CD14-positive monocyte (primary cell): Measurements from ENCODE around the gene SDR42E1. TPM values are rescaled to one million over a fixed set of nuclear protein-coding genes. Genes with fewer than 3 reads are reported as not detected.

Source experiments
- DNase-seq, 3 donors: peaks; one replicate each; pipeline ENCODE4 v3.0.0-alpha.2; 2011 to 2022
- H2AFZ ChIP-seq: 2 replicates; pipeline ENCODE4 v1.6.0; 2012; ENCODE audit warnings: mild to moderate bottlenecking, low read depth, low read length, inconsistent platforms; ENCODE audit not compliant: insufficient read depth, poor library complexity, severe bottlenecking
- H3K27ac ChIP-seq, 2 donors: 1 replicate in 1 of 2; 2 replicates in 1 of 2; pipeline ENCODE4 v1.5.1; 2012 to 2013; ENCODE audit warnings: low read length in 2 of 2, control low read depth in 1 of 2, inconsistent platforms in 1 of 2, low read depth in 1 of 2, mild to moderate bottlenecking in 1 of 2
- H3K27me3 ChIP-seq, 2 donors: one replicate each; pipeline versions ENCODE4 v1.6.0 to v1.6.1; 2011 to 2013; ENCODE audit warnings: low read length in 2 of 2; ENCODE audit not compliant: control insufficient read depth in 2 of 2, insufficient read depth in 2 of 2
- H3K36me3 ChIP-seq, 2 donors: replicated peaks in 1 of 2; 1 replicate in 1 of 2; 2 replicates in 1 of 2; pipeline versions ENCODE4 v1.5.1 to v1.6.1; 2012 to 2013; ENCODE audit warnings: low read length in 2 of 2, control low read depth in 1 of 2, inconsistent platforms in 1 of 2, mild to moderate bottlenecking in 1 of 2; ENCODE audit not compliant: insufficient read depth in 2 of 2, control insufficient read depth in 1 of 2
- H3K4me1 ChIP-seq, 2 donors: 1 replicate in 1 of 2; 2 replicates in 1 of 2; pipeline versions ENCODE4 v1.5.1 to v1.6.1; 2012 to 2013; ENCODE audit warnings: low read length in 2 of 2, control low read depth in 1 of 2, inconsistent platforms in 1 of 2, mild to moderate bottlenecking in 1 of 2, moderate library complexity in 1 of 2; ENCODE audit not compliant: insufficient read depth in 2 of 2, control insufficient read depth in 1 of 2
- H3K4me2 ChIP-seq: replicated peaks from 2 replicates; pipeline ENCODE3; 2012; ENCODE audit warnings: low read length, moderate library complexity, mild to moderate bottlenecking; ENCODE audit not compliant: poor library complexity, severe bottlenecking; ENCODE audit errors: extremely low read depth
- H3K4me3 ChIP-seq, 3 experiments: fragments of 200-600 bp in 1 of 3; sonication (generic) in 1 of 3; replicated peaks in 1 of 3; 1 replicate in 2 of 3; 2 replicates in 1 of 3; pipeline ENCODE4 v1.5.1; 2011 to 2013; ENCODE audit warnings: low read length in 3 of 3, mild to moderate bottlenecking in 3 of 3, control low read depth in 2 of 3, low read depth in 2 of 3, inconsistent platforms in 1 of 3, moderate library complexity in 1 of 3
- H3K79me2 ChIP-seq: 2 replicates; pipeline ENCODE4 v1.6.0; 2012; ENCODE audit warnings: mild to moderate bottlenecking, control low read depth, inconsistent platforms, low read length, moderate library complexity; ENCODE audit not compliant: insufficient read depth
- H3K9ac ChIP-seq: 2 replicates; pipeline ENCODE4 v1.6.0; 2017; ENCODE audit warnings: low read length, mild to moderate bottlenecking; ENCODE audit not compliant: insufficient read depth, poor library complexity, severe bottlenecking
- H3K9me3 ChIP-seq, 2 donors: replicated peaks in 1 of 2; 1 replicate in 1 of 2; 2 replicates in 1 of 2; pipeline versions ENCODE4 v1.5.1 to v1.6.1; 2012 to 2013; ENCODE audit warnings: low read length in 2 of 2, control low read depth in 1 of 2; ENCODE audit not compliant: control insufficient read depth in 1 of 2, insufficient read depth in 1 of 2
- H4K20me1 ChIP-seq: 2 replicates; pipeline ENCODE4 v1.6.0; 2012; ENCODE audit warnings: mild to moderate bottlenecking, low read length, control low read depth, moderate library complexity; ENCODE audit not compliant: insufficient read depth
- H3K27ac Mint-ChIP-seq, 7 donors: one replicate each; pipeline ENCODE4 v1.8.0; 2020; ENCODE audit warnings: mild to moderate bottlenecking in 7 of 7, mixed read lengths in 7 of 7, moderate library complexity in 6 of 7, inconsistent platforms in 2 of 7
- H3K27me3 Mint-ChIP-seq, 3 donors: one replicate each; pipeline ENCODE4 v1.8.0; 2021 to 2022; ENCODE audit warnings: low read depth in 3 of 3, mild to moderate bottlenecking in 3 of 3, mixed read lengths in 3 of 3, moderate library complexity in 3 of 3, inconsistent platforms in 1 of 3
- H3K36me3 Mint-ChIP-seq, 2 donors: one replicate each; pipeline ENCODE4 v1.8.0; 2020; ENCODE audit warnings: mixed read lengths in 2 of 2, inconsistent platforms in 1 of 2, mild to moderate bottlenecking in 1 of 2
- H3K4me1 Mint-ChIP-seq: one replicate; pipeline ENCODE4 v1.8.0; 2020; ENCODE audit warnings: mild to moderate bottlenecking, mixed read lengths
- H3K4me3 Mint-ChIP-seq, 2 donors: one replicate each; pipeline ENCODE4 v1.8.0; 2020; ENCODE audit warnings: mild to moderate bottlenecking in 2 of 2, mixed read lengths in 2 of 2, moderate library complexity in 1 of 2
- H3K9me3 Mint-ChIP-seq, 7 donors: one replicate each; pipeline ENCODE4 v1.8.0; 2020 to 2022; ENCODE audit warnings: mixed read lengths in 7 of 7, mild to moderate bottlenecking in 6 of 7, moderate library complexity in 6 of 7, inconsistent platforms in 2 of 7
- CTCF ChIP-seq: fragments of 200-600 bp; IDR thresholded peaks from one replicate; pipeline ENCODE4 v1.8.0; 2022; ENCODE audit warnings: antibody characterized with exemption, mild to moderate bottlenecking
- WGBS: methylation state at CpG from one replicate; pipeline ENCODE4 v1.1.5; 2013; ENCODE audit warnings: missing lambda C conversion rate; ENCODE audit not compliant: insufficient coverage; 5-methylcytosine and 5-hydroxymethylcytosine counted together
- intact Hi-C, 2 donors: fragments of 100-400 bp; cut with micrococcal nuclease; formaldehyde crosslinking; loops; one replicate each; pipeline versions ENCODE4 v1.15.0 to v1.15.1; 2023
- polyA plus RNA-seq, 3 donors: library from polyadenylated mRNA; depleted of rRNA in 1 of 3; unstranded in 2 of 3; stranded (reverse) in 1 of 3; fragments of 300-500 nt in 2 of 3; fragments of >200 nt in 1 of 3; fragmentation: Illumina TruSeq in 2 of 3; gene quantifications; 1 replicate in 2 of 3; 2 replicates in 1 of 3; pipeline ENCODE4 v1.2.3, GENCODE V29; 2012 to 2021

The SDR42E1 gene
- polyA plus RNA-seq, 3 donors = under 0.01 TPM; not detected in 2

GRCh38 chr16:82043680-82044584 is 32.7 kb upstream of the SDR42E1 start:
- Histone ChIP-seq H3K9ac (no peak overlapping the region), H4K20me1 (no peaks in the 10 kb centered on the region), H3K79me2 (no peaks in the 10 kb centered on the region), H3K4me1 (no peaks in the 10 kb centered on the region), H3K27me3 (peaks cover 2 to 4% of the 10 kb centered on the region in 2 donors), H3K9me3 (no peaks in the 10 kb centered on the region), H3K4me3 (no peak overlapping the region), H3K27ac (no peak overlapping the region), H3K4me2 (no peak overlapping the region), H3K36me3 (no peaks in the 10 kb centered on the region), H2AFZ (no peak overlapping the region)
- WGBS = 90% methylated on average over 2 of the region's 6 CpGs
- Mint-ChIP-seq H3K9me3 (peaks cover 0 to 4% (median 0%) of the 10 kb centered on the region in 7 donors), H3K4me1 (no peaks in the 10 kb centered on the region), H3K4me3 (no peak overlapping the region), H3K36me3 (no peaks in the 10 kb centered on the region), H3K27ac (no peak overlapping the region), H3K27me3 (peaks cover 4 to 12% (median 8%) of the 10 kb centered on the region in 3 donors)
- intact Hi-C loops = no loop called here
- DNase-seq = no peak
- TF ChIP-seq CTCF = no peak

- no peaks in the 10 kb centered on the region for H4K20me1 ChIP-seq
- Mint-ChIP-seq H3K36me3 (no peaks in the 10 kb centered on the region), H3K4me1 (no peaks in the 10 kb centered on the region), H3K9me3 (peaks cover 0 to 4% (median 0%) of the 10 kb centered on the region in 7 donors), H3K4me3 (no peak overlapping the region), H3K27ac (no peak overlapping the region), H3K27me3 (peaks cover 4 to 10% (median 9%) of the 10 kb centered on the region in 3 donors)
- no peaks in the 10 kb centered on the region for H3K4me1 ChIP-seq
- no peaks in the 10 kb centered on the region for H3K9me3 ChIP-seq
- H3K4me2 ChIP-seq = no peak overlapping the region
- H3K9ac ChIP-seq = no peak overlapping the region
- no peak for DNase-seq
- intact Hi-C loops = no loop called here
- H3K4me3 ChIP-seq = no peak overlapping the region
- no peak for TF ChIP-seq CTCF
- 100% methylated on average over 1 of the region's 2 CpGs for WGBS
- peaks cover 0 to 2% of the 10 kb centered on the region in 2 donors for H3K27me3 ChIP-seq
- no peak overlapping the region for H3K27ac ChIP-seq
- no peak overlapping the region for H2AFZ ChIP-seq
- H3K36me3 ChIP-seq = no peaks in the 10 kb centered on the region
- no peaks in the 10 kb centered on the region for H3K79me2 ChIP-seq
Measured at GRCh38 chr16:82042846-82043245, 31.6 kb upstream of the SDR42E1 start.
